Heart right ventricle (tissue), 16 donors: ENCODE data around the gene PTPRN2. TPM values are rescaled to one million over a fixed set of nuclear protein-coding genes. Genes with fewer than 3 reads are reported as not detected.

Experiments
- ATAC-seq, 8 donors: fragments of 200-7000 bp; cut with Tn5 transposase; one replicate each; pipeline ENCODE4 v1.9.1; 2020; ENCODE audit warnings: mild to moderate bottlenecking in 8 of 8, moderate library complexity in 8 of 8, moderate number of reproducible peaks in 1 of 8
- DNase-seq, 2 donors: peaks; one replicate each; pipeline ENCODE4 v3.0.0-alpha.2; 2020
- H3K27ac ChIP-seq, 10 donors: fragments of 200-600 bp; sonication (generic) in 2 of 10; one replicate each; pipeline versions ENCODE4 v1.5.0 to v1.8.0; 2020 to 2022; ENCODE audit warnings: mild to moderate bottlenecking in 3 of 10
- H3K27me3 ChIP-seq, 7 donors: fragments of 200-600 bp; one replicate each; pipeline ENCODE4 v1.8.0; 2021 to 2022; ENCODE audit warnings: mild to moderate bottlenecking in 2 of 7
- H3K36me3 ChIP-seq, 9 donors: fragments of 200-600 bp; sonication (generic) in 1 of 9; one replicate each; pipeline versions ENCODE4 v1.5.0 to v1.8.0; 2020 to 2022; ENCODE audit warnings: mild to moderate bottlenecking in 2 of 9
- H3K4me1 ChIP-seq, 9 donors: fragments of 200-600 bp; sonication (generic) in 1 of 9; one replicate each; pipeline versions ENCODE4 v1.5.0 to v1.8.0; 2020 to 2022; ENCODE audit warnings: mild to moderate bottlenecking in 4 of 9
- H3K4me3 ChIP-seq, 10 donors: fragments of 200-600 bp; sonication (generic) in 2 of 10; one replicate each; pipeline versions ENCODE4 v1.5.0 to v1.8.0; 2020 to 2022; ENCODE audit warnings: mild to moderate bottlenecking in 7 of 10, moderate library complexity in 2 of 10
- H3K9me3 ChIP-seq, 11 donors: fragments of 200-600 bp in 10 of 11; sonication (generic) in 2 of 11; one replicate each; pipeline versions ENCODE4 v1.5.0 to v1.8.0; 2013 to 2022; ENCODE audit warnings: mild to moderate bottlenecking in 2 of 11, control low read depth in 1 of 11, moderate library complexity in 1 of 11
- WGBS, 2 donors: extraction: QIAGEN DNeasy Blood & Tissue Kit; methylation state at CpG; one replicate each; pipeline ENCODE4 v1.1.7; 2013; ENCODE audit warnings: inconsistent platforms in 1 of 2; 5-methylcytosine and 5-hydroxymethylcytosine counted together
- intact Hi-C, 10 donors: fragments of 100-400 bp; cut with DNase I; formaldehyde crosslinking; loops; one replicate each; pipeline versions ENCODE4 v1.11.1 to v1.14.2; 2022
- polyA plus RNA-seq, 2 donors: library from polyadenylated mRNA; stranded (reverse); fragments of 200-250 nt; gene quantifications; one replicate each; pipeline ENCODE4 v1.2.3, GENCODE V29; 2013
- total RNA-seq, 10 donors: library from RNA; stranded (reverse); fragmentation: NEBNext Ultra II Directional in 3 of 10; extraction: Animal tissue kit (Norgen Biotek cat#: 25700) in 3 of 10; gene quantifications; one replicate each; pipeline versions ENCODE4 v1.2.1 to v1.2.4, GENCODE V29; 2021 to 2023
- TF ChIP-seq, protein P1 (sequence below), 9 donors: fragments of 200-600 bp; sonication (generic) in 2 of 9; IDR thresholded peaks; one replicate each; pipeline versions ENCODE4 v1.5.0 to v1.8.0; 2021 to 2022; ENCODE audit warnings: antibody characterized with exemption in 9 of 9, mild to moderate bottlenecking in 5 of 9, moderate library complexity in 1 of 9
- donor health status: Arrhythmogenic right ventricular cardiomyopathy.
- donor health status: ischemic (EF 13 %, LVEDD 7.1; RV severe dilation, severe dysfunction).
- donor health status: healthy with polysubstance abuse.
- donor health status: DM: no; HTN: yes; CAD: no.
- donor health status: DM: no; HTN: no; CAD: no.
- donor health status: ischemic (EF 25% LVEDD 6.9; RV normal size, moderate dysfunction).
- donor health status: ischemic (EF 25% LVEDD 5.7; RV mildly dilated, moderate dysfunction).
- donor health status: healthy.
- donor health status: DM: yes; HTN: yes; CAD: no.
- donor health status: Ischemic cardiomyopathy.
- donor health status: ischemic (EF 35%, LVEDD 5.7; RV mildly dilated, moderate dysfunction).
- donor health status: nonischemic (EF 11% LVEDD 7.7; RV severe dilation, severe dysfunction).
- donor health status: DM: yes; HTN: yes; CAD: no.
- donor health status: PGD.
- donor health status: ischemic (EF 29% LVEDD 5.4; RV normal size, mild dysfunction).
- donor health status: nonischemic (EF 23%, LVEDD 6.1; RV moderate dilation, normal function).

Gene PTPRN2
- total and polyA plus RNA-seq, 12 donors: 0.82 to 1.8 (median 1.3) TPM

DNA sequence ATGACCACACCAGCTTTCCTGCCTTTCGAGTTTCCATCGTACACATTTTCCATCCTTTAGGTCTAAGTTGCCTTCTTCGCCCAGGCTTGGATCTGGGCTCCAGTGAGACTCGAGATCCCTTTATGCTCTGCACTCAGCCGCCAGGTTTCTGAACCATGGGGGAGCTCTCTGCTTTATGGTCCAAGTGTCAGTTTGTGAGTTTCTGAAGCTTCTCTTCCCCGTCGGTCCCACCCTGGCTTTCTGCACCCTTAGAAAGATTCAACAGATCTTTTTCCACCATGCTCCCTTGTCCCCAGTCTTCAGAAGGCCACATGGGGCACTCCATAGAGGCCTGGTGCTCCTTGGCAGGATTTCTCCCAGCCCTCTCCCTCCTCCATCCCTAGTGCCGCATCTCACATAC lies 402.0 kb downstream of the PTPRN2 start:
- no peak for DNase-seq
- Histone ChIP-seq H3K36me3 (no peaks in the 10 kb centered on the region), H3K9me3 (peaks cover 0 to 35% (median 0%) of the 10 kb centered on the region in 11 donors), H3K27ac (no peak overlapping the region), H3K4me1 (no peaks in the 10 kb centered on the region), H3K4me3 (no peak overlapping the region), H3K27me3 (peaks cover 0 to 4% (median 0%) of the 10 kb centered on the region in 7 donors)
- WGBS, 2 donors: 91 to 92% methylated on average over 8 of the region's 8 CpGs
- TF ChIP-seq, protein P1, sequence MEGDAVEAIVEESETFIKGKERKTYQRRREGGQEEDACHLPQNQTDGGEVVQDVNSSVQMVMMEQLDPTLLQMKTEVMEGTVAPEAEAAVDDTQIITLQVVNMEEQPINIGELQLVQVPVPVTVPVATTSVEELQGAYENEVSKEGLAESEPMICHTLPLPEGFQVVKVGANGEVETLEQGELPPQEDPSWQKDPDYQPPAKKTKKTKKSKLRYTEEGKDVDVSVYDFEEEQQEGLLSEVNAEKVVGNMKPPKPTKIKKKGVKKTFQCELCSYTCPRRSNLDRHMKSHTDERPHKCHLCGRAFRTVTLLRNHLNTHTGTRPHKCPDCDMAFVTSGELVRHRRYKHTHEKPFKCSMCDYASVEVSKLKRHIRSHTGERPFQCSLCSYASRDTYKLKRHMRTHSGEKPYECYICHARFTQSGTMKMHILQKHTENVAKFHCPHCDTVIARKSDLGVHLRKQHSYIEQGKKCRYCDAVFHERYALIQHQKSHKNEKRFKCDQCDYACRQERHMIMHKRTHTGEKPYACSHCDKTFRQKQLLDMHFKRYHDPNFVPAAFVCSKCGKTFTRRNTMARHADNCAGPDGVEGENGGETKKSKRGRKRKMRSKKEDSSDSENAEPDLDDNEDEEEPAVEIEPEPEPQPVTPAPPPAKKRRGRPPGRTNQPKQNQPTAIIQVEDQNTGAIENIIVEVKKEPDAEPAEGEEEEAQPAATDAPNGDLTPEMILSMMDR (IDR thresholded peaks at IDR 0.05): no peak
- intact Hi-C loops: no loop called here
- ATAC-seq: no peak

DNA sequence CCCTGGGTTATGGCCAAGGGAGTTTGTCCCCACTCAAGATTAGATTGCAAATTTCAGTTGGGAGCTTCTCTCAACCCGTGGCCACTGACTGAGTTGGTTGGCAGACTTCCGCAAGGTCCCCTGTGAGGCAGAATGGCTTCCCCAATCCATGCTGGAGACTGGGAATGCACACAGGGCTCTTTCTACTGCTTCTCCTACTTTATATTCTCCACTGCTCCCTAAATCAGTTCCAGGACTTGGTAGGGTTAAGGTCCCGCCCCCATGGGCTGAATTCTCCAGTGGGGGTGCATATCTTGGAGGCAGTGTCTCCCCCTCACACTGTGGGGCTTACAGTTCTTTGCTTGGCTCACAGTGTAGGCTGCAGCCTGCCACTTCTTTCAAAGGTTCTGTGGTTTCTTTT lies 404.2 kb downstream of the PTPRN2 start:
- WGBS, 2 donors: 60 to 66% methylated on average over 3 of the region's 3 CpGs
- H3K27ac ChIP-seq: no peak overlapping the region
- H3K4me3 ChIP-seq: no peak overlapping the region
- no peaks in the 10 kb centered on the region for H3K36me3 ChIP-seq
- TF ChIP-seq, protein P1 (IDR thresholded peaks at IDR 0.05): no peak
- H3K4me1 ChIP-seq: no peaks in the 10 kb centered on the region
- intact Hi-C loops: no loop called here
- DNase-seq: no peak
- peaks cover 0 to 43% (median 0%) of the 10 kb centered on the region in 11 donors for H3K9me3 ChIP-seq
- no peak for ATAC-seq
- peaks cover 0 to 4% (median 0%) of the 10 kb centered on the region in 7 donors for H3K27me3 ChIP-seq

DNA sequence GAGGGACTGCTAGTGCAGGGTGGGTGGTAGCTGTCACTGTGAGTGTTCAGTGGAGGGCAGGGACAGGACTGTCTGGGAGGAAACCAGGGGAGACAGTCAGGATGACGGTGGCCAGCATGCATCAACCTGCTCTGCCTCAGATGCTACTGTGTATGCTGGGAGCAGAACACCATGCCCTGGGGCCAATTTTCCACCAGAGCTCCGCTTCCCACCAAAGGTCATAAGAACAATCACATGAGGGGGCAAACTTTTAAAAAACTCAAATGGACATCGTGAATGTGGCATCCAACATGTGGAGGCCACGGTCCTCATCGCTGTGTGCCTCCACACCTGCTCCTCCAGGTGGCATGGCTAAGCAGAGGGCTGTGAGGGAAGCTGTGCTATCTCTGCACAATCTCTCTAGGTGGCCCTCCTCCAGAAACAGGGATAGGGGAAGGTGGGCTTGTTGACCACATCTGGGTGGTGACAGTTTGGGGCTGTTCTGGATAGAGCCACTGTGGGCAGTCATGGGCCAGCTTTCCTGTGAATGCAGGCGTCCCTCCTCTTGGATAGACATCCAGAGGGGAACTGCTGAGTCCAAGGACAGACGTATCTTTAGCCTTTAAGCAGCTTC lies 411.0 kb downstream of the PTPRN2 start:
- no peak for DNase-seq

DNA sequence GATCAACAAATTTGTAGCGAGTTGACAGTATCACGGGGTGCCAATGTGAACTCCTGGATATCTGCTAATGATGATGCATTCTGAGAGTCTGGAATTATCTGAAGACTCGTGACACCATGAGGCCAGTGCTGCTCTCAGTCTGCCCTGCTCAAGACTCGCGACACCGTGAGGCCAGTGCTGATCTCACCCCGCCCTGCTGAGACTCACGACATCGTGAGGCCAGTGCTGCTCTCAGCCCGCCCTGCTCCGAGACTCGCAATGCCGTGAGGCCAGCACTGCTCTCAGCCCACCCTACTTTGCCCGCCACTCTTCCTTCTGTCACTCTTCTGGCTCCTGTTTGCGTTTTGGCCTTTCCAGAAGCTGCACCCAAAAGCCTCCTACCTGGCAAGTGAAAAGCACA lies 411.8 kb downstream of the PTPRN2 start:
- WGBS, 2 donors: 85 to 88% methylated on average over 15 of the region's 15 CpGs
- no peaks in the 10 kb centered on the region for H3K27me3 ChIP-seq
- no peaks in the 10 kb centered on the region for H3K4me1 ChIP-seq
- H3K4me3 ChIP-seq: no peak overlapping the region
- peaks cover 0 to 48% (median 5%) of the 10 kb centered on the region in 11 donors for H3K9me3 ChIP-seq
- TF ChIP-seq, protein P1 (IDR thresholded peaks at IDR 0.05): no peak
- intact Hi-C loops: no loop called here
- no peaks in the 10 kb centered on the region for H3K36me3 ChIP-seq
- DNase-seq (no peak), ATAC-seq (no peak)
- no peak overlapping the region for H3K27ac ChIP-seq

More for the DNA sequence above, 411.0 kb downstream of the PTPRN2 start:
- no peaks in the 10 kb centered on the region for H3K4me1 ChIP-seq
- TF ChIP-seq, protein P1 (IDR thresholded peaks at IDR 0.05): no peak
- no peak for ATAC-seq
- WGBS, 2 donors: 69 to 72% methylated on average over 7 of the region's 7 CpGs
- peaks cover 0 to 48% (median 5%) of the 10 kb centered on the region in 11 donors for H3K9me3 ChIP-seq
- H3K27ac ChIP-seq: no peak overlapping the region
- no peaks in the 10 kb centered on the region for H3K27me3 ChIP-seq
- H3K4me3 ChIP-seq: no peak overlapping the region
- H3K36me3 ChIP-seq: no peaks in the 10 kb centered on the region
- intact Hi-C loops: no loop called here
